Measurements from ENCODE around the gene UBE2U. TPM values are rescaled to one million over a fixed set of nuclear protein-coding genes. Genes with fewer than 3 reads are reported as not detected.

The UBE2U gene
- total and polyA plus RNA-seq, 2 of the 8 experiments (the other 6 are each of a cell fraction or from before 2014, with no cell fraction given), result not detected

GRCh38 chr1:64304823-64305222 lies 101.4 kb downstream of the UBE2U start (continued):
- TF ChIP-seq GABPA (IDR thresholded peaks at IDR 0.05; ENCODE audit: borderline replicate concordance, insufficient read depth, low read length), result no peak
